CD4-positive, CD25-positive, alpha-beta regulatory T cell (primary cell): Measurements from ENCODE around the gene HTN3. TPM values are rescaled to one million over a fixed set of nuclear protein-coding genes. Genes with fewer than 3 reads are reported as not detected.
"Not testable (repeated sequence)": the region's sequence is repeated elsewhere in the genome, so short reads cannot be mapped to it uniquely, and the experiment has no call there.

Experiments used
- ATAC-seq, 2 donors: fragments of 150-1000 bp; cut with Tn5 transposase; one replicate each; pipeline ENCODE4 v1.10.0; 2021; ENCODE audit warnings: low read depth in 2 of 2, moderate number of reproducible peaks in 2 of 2, moderate library complexity in 1 of 2
- DNase-seq, 3 donors: peaks; one replicate each; pipeline versions ENCODE4 v3.0.0 to v3.0.0-alpha.2; 2012 to 2022; ENCODE audit warnings: mixed read lengths in 1 of 3
- H3K27ac ChIP-seq: one replicate; pipeline ENCODE4 v1.7.0; 2013; ENCODE audit warnings: mild to moderate bottlenecking, low read length; ENCODE audit not compliant: insufficient read depth, poor library complexity, severe bottlenecking
- H3K27me3 ChIP-seq: one replicate; pipeline ENCODE4 v1.7.0; 2013; ENCODE audit warnings: low read length; ENCODE audit not compliant: control insufficient read depth, insufficient read depth
- H3K36me3 ChIP-seq: one replicate; pipeline ENCODE4 v1.7.0; 2013; ENCODE audit warnings: mild to moderate bottlenecking, low read length, moderate library complexity; ENCODE audit not compliant: control insufficient read depth, insufficient read depth
- H3K4me1 ChIP-seq: 2 replicates; pipeline ENCODE4 v1.7.0; 2013; ENCODE audit warnings: mild to moderate bottlenecking, low read length; ENCODE audit not compliant: insufficient read depth, control insufficient read depth, poor library complexity, severe bottlenecking
- H3K4me3 ChIP-seq: one replicate; pipeline ENCODE4 v1.7.0; 2013; ENCODE audit warnings: low read depth, mild to moderate bottlenecking, low read length, moderate library complexity
- H3K9me3 ChIP-seq, 2 experiments: 1 replicate in 1 of 2; 2 replicates in 1 of 2; pipeline ENCODE4 v1.7.0; 2013; ENCODE audit warnings: low read length in 2 of 2, mild to moderate bottlenecking in 1 of 2, moderate library complexity in 1 of 2; ENCODE audit not compliant: control insufficient read depth in 2 of 2
- H3K27ac Mint-ChIP-seq, 3 donors: one replicate each; pipeline ENCODE4 v1.8.0; 2020 to 2022; ENCODE audit warnings: mild to moderate bottlenecking in 3 of 3, mixed read lengths in 3 of 3, moderate library complexity in 2 of 3
- H3K27me3 Mint-ChIP-seq: one replicate; pipeline ENCODE4 v1.8.0; 2022; ENCODE audit warnings: mild to moderate bottlenecking, mixed read lengths
- H3K36me3 Mint-ChIP-seq: one replicate; pipeline ENCODE4 v1.8.0; 2020; ENCODE audit warnings: mixed read lengths
- H3K4me1 Mint-ChIP-seq, 4 donors: one replicate each; pipeline ENCODE4 v1.8.0; 2020 to 2022; ENCODE audit warnings: mixed read lengths in 4 of 4, mild to moderate bottlenecking in 1 of 4
- H3K4me3 Mint-ChIP-seq, 4 donors: one replicate each; pipeline ENCODE4 v1.8.0; 2020 to 2022; ENCODE audit warnings: mild to moderate bottlenecking in 4 of 4, mixed read lengths in 4 of 4, moderate library complexity in 3 of 4
- H3K9me3 Mint-ChIP-seq, 7 donors: one replicate each; pipeline ENCODE4 v1.8.0; 2020 to 2022; ENCODE audit warnings: mixed read lengths in 7 of 7, mild to moderate bottlenecking in 3 of 7, moderate library complexity in 2 of 7
- polyA plus RNA-seq, 4 donors: library from polyadenylated mRNA; unstranded; fragments of 300-500 nt; fragmentation: Illumina TruSeq; gene quantifications; one replicate each; pipeline ENCODE4 v1.2.3, GENCODE V29; 2021
- total RNA-seq: library from RNA; stranded (reverse); gene quantifications from one replicate; pipeline ENCODE4 v1.2.3, GENCODE V29; 2022

Gene HTN3
- total and polyA plus RNA-seq, 5 donors from 2014 or later: not detected

GRCh38 chr4:70002507-70002906 lies 25.8 kb upstream of the HTN3 start:
- Histone ChIP-seq H3K27me3 (no peaks in the 10 kb centered on the region), H3K4me3 (no peak overlapping the region), H3K36me3 (no peaks in the 10 kb centered on the region), H3K4me1 (no peaks in the 10 kb centered on the region), H3K9me3 (no peaks in the 10 kb centered on the region), H3K27ac (no peak overlapping the region)
- ATAC-seq: no peak
- Mint-ChIP-seq H3K4me3 (no peak overlapping the region), H3K27ac (no peak overlapping the region), H3K4me1 (no peaks in the 10 kb centered on the region), H3K9me3 (peaks cover 0 to 9% (median 0%) of the 10 kb centered on the region in 7 donors), H3K36me3 (no peaks in the 10 kb centered on the region), H3K27me3 (no peaks in the 10 kb centered on the region)
- no peak for DNase-seq

- H3K27ac Mint-ChIP-seq: no peak overlapping the region
- no peak overlapping the region for H3K4me3 ChIP-seq
- no peaks in the 10 kb centered on the region for H3K27me3 ChIP-seq
- H3K36me3 Mint-ChIP-seq: no peaks in the 10 kb centered on the region
- no peak for DNase-seq
- no peak overlapping the region for H3K27ac ChIP-seq
- no peaks in the 10 kb centered on the region for H3K27me3 Mint-ChIP-seq
- no peaks in the 10 kb centered on the region for H3K4me1 ChIP-seq
- H3K4me3 Mint-ChIP-seq: no peak overlapping the region
- peaks cover 0 to 3% of the 10 kb centered on the region in 2 experiments for H3K9me3 ChIP-seq
- peaks cover 0 to 14% (median 4%) of the 10 kb centered on the region in 7 donors for H3K9me3 Mint-ChIP-seq
- no peak for ATAC-seq
- H3K36me3 ChIP-seq: no peaks in the 10 kb centered on the region
- H3K4me1 Mint-ChIP-seq: no peaks in the 10 kb centered on the region
Measured at GRCh38 chr4:70008771-70009170, 19.5 kb upstream of the HTN3 start.

- not testable (repeated sequence) for H3K4me3 ChIP-seq, H3K9me3 Mint-ChIP-seq, H3K4me1 Mint-ChIP-seq, H3K9me3 ChIP-seq, ATAC-seq, H3K36me3 Mint-ChIP-seq, H3K4me1 ChIP-seq, H3K27ac ChIP-seq, DNase-seq, H3K27me3 Mint-ChIP-seq, H3K4me3 Mint-ChIP-seq, H3K36me3 ChIP-seq, H3K27me3 ChIP-seq, H3K27ac Mint-ChIP-seq
Measured at GRCh38 chr4:70019006-70019405, 9.3 kb upstream of the HTN3 start.

- no peaks in the 10 kb centered on the region for H3K36me3 Mint-ChIP-seq
- H3K27ac ChIP-seq: no peak overlapping the region
- H3K27ac Mint-ChIP-seq: no peak overlapping the region
- H3K27me3 ChIP-seq: no peaks in the 10 kb centered on the region
- H3K27me3 Mint-ChIP-seq: no peaks in the 10 kb centered on the region
- H3K36me3 ChIP-seq: no peaks in the 10 kb centered on the region
- peaks cover 0 to 3% (median 0%) of the 10 kb centered on the region in 4 donors for H3K4me1 Mint-ChIP-seq
- H3K9me3 Mint-ChIP-seq: peaks cover 0 to 7% (median 0%) of the 10 kb centered on the region in 7 donors
- H3K4me1 ChIP-seq: no peaks in the 10 kb centered on the region
- no peak overlapping the region for H3K4me3 Mint-ChIP-seq
- ATAC-seq (no peak), DNase-seq (no peak)
- H3K9me3 ChIP-seq: no peaks in the 10 kb centered on the region
- no peak overlapping the region for H3K4me3 ChIP-seq
Measured at GRCh38 chr4:70023218-70023617, 5.0 kb upstream of the HTN3 start.

- no peaks in the 10 kb centered on the region for H3K27me3 Mint-ChIP-seq
- Histone ChIP-seq H3K9me3 (no peaks in the 10 kb centered on the region), H3K27ac (no peak overlapping the region), H3K4me3 (no peak overlapping the region), H3K4me1 (no peaks in the 10 kb centered on the region), H3K36me3 (no peaks in the 10 kb centered on the region), H3K27me3 (no peaks in the 10 kb centered on the region)
- no peak overlapping the region for H3K4me3 Mint-ChIP-seq
- H3K27ac Mint-ChIP-seq: no peak overlapping the region
- H3K9me3 Mint-ChIP-seq: peaks cover 0 to 7% (median 1%) of the 10 kb centered on the region in 7 donors
- peaks cover 0 to 3% (median 0%) of the 10 kb centered on the region in 4 donors for H3K4me1 Mint-ChIP-seq
- ATAC-seq (no peak), DNase-seq (no peak)
- no peaks in the 10 kb centered on the region for H3K36me3 Mint-ChIP-seq
Measured at GRCh38 chr4:70027011-70027410, 1.2 kb upstream of the HTN3 start.

- not testable (repeated sequence) for H3K27me3 ChIP-seq, H3K27me3 Mint-ChIP-seq, H3K4me3 Mint-ChIP-seq, H3K27ac Mint-ChIP-seq, DNase-seq, H3K36me3 ChIP-seq, H3K4me1 ChIP-seq, ATAC-seq, H3K36me3 Mint-ChIP-seq, H3K27ac ChIP-seq, H3K4me1 Mint-ChIP-seq, H3K4me3 ChIP-seq, H3K9me3 ChIP-seq
- peaks cover 1 to 11% (median 8%) of the 10 kb centered on the region in 7 donors for H3K9me3 Mint-ChIP-seq
Measured at GRCh38 chr4:70037559-70037958, 9.3 kb downstream of the HTN3 start.

GRCh38 chr4:70039928-70040327 lies 11.7 kb downstream of the HTN3 start:
- Mint-ChIP-seq H3K9me3 (peaks cover 0 to 11% (median 9%) of the 10 kb centered on the region in 7 donors), H3K27ac (peak overlapping the region in 1 of 3 donors; percentile 76)
- not testable (repeated sequence) for H3K27me3 ChIP-seq, H3K9me3 ChIP-seq, H3K4me1 ChIP-seq, H3K27ac ChIP-seq, H3K4me3 ChIP-seq, DNase-seq, H3K36me3 Mint-ChIP-seq, H3K4me1 Mint-ChIP-seq, ATAC-seq, H3K4me3 Mint-ChIP-seq, H3K36me3 ChIP-seq, H3K27me3 Mint-ChIP-seq

GRCh38 chr4:70041652-70042286 lies 13.5 kb downstream of the HTN3 start:
- Mint-ChIP-seq H3K27ac (no peak overlapping the region), H3K36me3 (no peaks in the 10 kb centered on the region), H3K4me1 (no peaks in the 10 kb centered on the region), H3K27me3 (no peaks in the 10 kb centered on the region), H3K9me3 (peaks cover 0 to 15% (median 6%) of the 10 kb centered on the region in 7 donors), H3K4me3 (no peak overlapping the region)
- no peak overlapping the region for H3K4me3 ChIP-seq
- H3K36me3 ChIP-seq: no peaks in the 10 kb centered on the region
- DNase-seq (no peak), ATAC-seq (no peak)
- peaks cover 0 to 2% of the 10 kb centered on the region in 2 experiments for H3K9me3 ChIP-seq
- H3K27ac ChIP-seq: no peak overlapping the region
- no peaks in the 10 kb centered on the region for H3K27me3 ChIP-seq
- H3K4me1 ChIP-seq: no peaks in the 10 kb centered on the region
